CD4-positive, alpha-beta T cell treated with Interleukin-2 at 100 ng/mL for 4 hours (primary cell): ENCODE results near the gene NEDD9.

Experiments
- DNase-seq: peaks from one replicate; pipeline ENCODE4 v3.0.0-alpha.2; 2020; ENCODE audit warnings: low spot score

Gene NEDD9

GRCh38 chr6:11201015-11201414, 31.5 kb downstream of the NEDD9 start:
- no peak for DNase-seq

- no peak for DNase-seq
Measured at GRCh38 chr6:11200356-11200755, 32.1 kb downstream of the NEDD9 start.

- DNase-seq: peak; percentile 55
Measured at GRCh38 chr6:11198663-11199603, 33.5 kb downstream of the NEDD9 start.

- no peak for DNase-seq
Measured at GRCh38 chr6:11197850-11198249, 34.6 kb downstream of the NEDD9 start.

- no peak for DNase-seq
Measured at GRCh38 chr6:11197175-11197536, 35.3 kb downstream of the NEDD9 start.

- DNase-seq: no peak
Measured at GRCh38 chr6:11196511-11197174, 35.8 kb downstream of the NEDD9 start.

GRCh38 chr6:11194356-11195218, 37.9 kb downstream of the NEDD9 start:
- DNase-seq: no peak

- no peak for DNase-seq
Measured at GRCh38 chr6:11193434-11193833, 39.0 kb downstream of the NEDD9 start.

- no peak for DNase-seq
Measured at GRCh38 chr6:11192167-11192566, 40.3 kb downstream of the NEDD9 start.

GRCh38 chr6:11190625-11191245, 41.7 kb downstream of the NEDD9 start:
- DNase-seq: no peak

GRCh38 chr6:11189865-11190624, 42.4 kb downstream of the NEDD9 start:
- no peak for DNase-seq

- no peak for DNase-seq
Measured at GRCh38 chr6:11188161-11188915, 44.1 kb downstream of the NEDD9 start.

- DNase-seq: no peak
Measured at GRCh38 chr6:11187301-11187700, 45.2 kb downstream of the NEDD9 start.

- DNase-seq: no peak
Measured at GRCh38 chr6:11185204-11185842, 47.1 kb downstream of the NEDD9 start.

GRCh38 chr6:11183761-11184362, 48.6 kb downstream of the NEDD9 start:
- no peak for DNase-seq

GRCh38 chr6:11181478-11182136, 50.9 kb downstream of the NEDD9 start:
- DNase-seq: no peak

- DNase-seq: no peak
Measured at GRCh38 chr6:11179419-11180202, 52.9 kb downstream of the NEDD9 start.

- no peak for DNase-seq
Measured at GRCh38 chr6:11179088-11179418, 53.4 kb downstream of the NEDD9 start.
